Astrocyte (in vitro differentiated cells and primary cell): Measurements from ENCODE around the gene ARMCX6. TPM values are rescaled to one million over a fixed set of nuclear protein-coding genes. Genes with fewer than 3 reads are reported as not detected.

Source experiments
- DNase-seq: peaks from one replicate; pipeline ENCODE4 v3.0.0-alpha.2; 2010; ENCODE audit warnings: low read depth
- FAIRE-seq: peaks from 2 replicates; lab custom pipeline; 2011; peaks lifted over from hg19 to GRCh38; lab: Jason Lieb, UNC
- H2AFZ ChIP-seq: 2 replicates; pipeline ENCODE4 v1.6.0; 2012; ENCODE audit warnings: low read depth, low read length, inconsistent platforms
- H3K27ac ChIP-seq: 2 replicates; pipeline ENCODE4 v1.5.1; 2011; ENCODE audit warnings: low read depth, low read length, inconsistent platforms
- H3K27me3 ChIP-seq: 2 replicates; pipeline ENCODE4 v1.6.0; 2011; ENCODE audit warnings: low read length, inconsistent platforms; ENCODE audit not compliant: insufficient read depth
- H3K36me3 ChIP-seq: 2 replicates; pipeline ENCODE4 v1.5.1; 2011; ENCODE audit warnings: low read length, inconsistent platforms; ENCODE audit not compliant: insufficient read depth
- H3K4me1 ChIP-seq: 2 replicates; pipeline ENCODE4 v1.5.1; 2011; ENCODE audit warnings: low read length, inconsistent platforms; ENCODE audit not compliant: insufficient read depth
- H3K4me2 ChIP-seq: 2 replicates; pipeline ENCODE4 v1.6.0; 2012; ENCODE audit warnings: low read length, inconsistent platforms
- H3K4me3 ChIP-seq: 2 replicates; pipeline ENCODE4 v1.5.1; 2011; ENCODE audit warnings: low read depth, mild to moderate bottlenecking, low read length, inconsistent platforms; ENCODE audit not compliant: insufficient read depth
- H3K79me2 ChIP-seq: 2 replicates; pipeline ENCODE4 v1.6.0; 2012; ENCODE audit warnings: mild to moderate bottlenecking, low read length, inconsistent platforms; ENCODE audit not compliant: insufficient read depth
- H3K9ac ChIP-seq: 2 replicates; pipeline ENCODE4 v1.6.0; 2012; ENCODE audit warnings: mild to moderate bottlenecking, low read length, inconsistent platforms
- H3K9me3 ChIP-seq: 2 replicates; pipeline ENCODE4 v1.5.1; 2012; ENCODE audit warnings: low read depth, mild to moderate bottlenecking, low read length, inconsistent platforms; ENCODE audit not compliant: insufficient read depth
- H4K20me1 ChIP-seq: 2 replicates; pipeline ENCODE4 v1.6.0; 2012; ENCODE audit warnings: low read length, inconsistent platforms; ENCODE audit not compliant: insufficient read depth
- H3K27ac Mint-ChIP-seq: one replicate; pipeline ENCODE4 v1.8.0; 2021; ENCODE audit warnings: mild to moderate bottlenecking, mixed read lengths; ENCODE audit not compliant: unreplicated experiment
- H3K27me3 Mint-ChIP-seq: one replicate; pipeline ENCODE4 v1.8.0; 2021; ENCODE audit warnings: low read depth, mixed read lengths; ENCODE audit not compliant: unreplicated experiment
- H3K36me3 Mint-ChIP-seq: one replicate; pipeline ENCODE4 v1.8.0; 2021; ENCODE audit warnings: low read depth, mixed read lengths; ENCODE audit not compliant: unreplicated experiment
- H3K4me1 Mint-ChIP-seq: one replicate; pipeline ENCODE4 v1.8.0; 2021; ENCODE audit warnings: low read depth, mixed read lengths; ENCODE audit not compliant: unreplicated experiment
- H3K4me3 Mint-ChIP-seq: one replicate; pipeline ENCODE4 v1.8.0; 2021; ENCODE audit warnings: mild to moderate bottlenecking, moderate library complexity, mixed read lengths; ENCODE audit not compliant: unreplicated experiment
- H3K9me3 Mint-ChIP-seq: one replicate; pipeline ENCODE4 v1.8.0; 2021; ENCODE audit warnings: mild to moderate bottlenecking, mixed read lengths; ENCODE audit not compliant: unreplicated experiment
- EZH2 ChIP-seq: IDR thresholded peaks from 2 replicates; pipeline ENCODE4 v1.6.1; 2012; ENCODE audit warnings: mild to moderate bottlenecking, low read length, inconsistent platforms; ENCODE audit not compliant: insufficient read depth
- total RNA-seq: library from RNA; stranded (reverse); gene quantifications from 2 replicates; pipeline ENCODE4 v1.2.1, GENCODE V29; 2021
- TF ChIP-seq, protein P1 (sequence below): IDR thresholded peaks from 2 replicates; pipeline ENCODE4 v1.5.1; 2011; ENCODE audit warnings: low read depth, mild to moderate bottlenecking, inconsistent platforms, low read length, moderate library complexity; ENCODE audit not compliant: insufficient read depth

Gene ARMCX6
- total RNA-seq, 1 donor from 2014 or later, result 71.2 TPM

GRCh38 chrX:101658661-101659491 lies 41.1 kb upstream of the ARMCX6 start:
- H4K20me1 ChIP-seq, result peaks cover 28% of the 10 kb centered on the region
- peak overlapping the region; percentile 84 for H3K9ac ChIP-seq
- peak overlapping the region; percentile 53 for H3K27ac Mint-ChIP-seq
- TF ChIP-seq, protein P1, sequence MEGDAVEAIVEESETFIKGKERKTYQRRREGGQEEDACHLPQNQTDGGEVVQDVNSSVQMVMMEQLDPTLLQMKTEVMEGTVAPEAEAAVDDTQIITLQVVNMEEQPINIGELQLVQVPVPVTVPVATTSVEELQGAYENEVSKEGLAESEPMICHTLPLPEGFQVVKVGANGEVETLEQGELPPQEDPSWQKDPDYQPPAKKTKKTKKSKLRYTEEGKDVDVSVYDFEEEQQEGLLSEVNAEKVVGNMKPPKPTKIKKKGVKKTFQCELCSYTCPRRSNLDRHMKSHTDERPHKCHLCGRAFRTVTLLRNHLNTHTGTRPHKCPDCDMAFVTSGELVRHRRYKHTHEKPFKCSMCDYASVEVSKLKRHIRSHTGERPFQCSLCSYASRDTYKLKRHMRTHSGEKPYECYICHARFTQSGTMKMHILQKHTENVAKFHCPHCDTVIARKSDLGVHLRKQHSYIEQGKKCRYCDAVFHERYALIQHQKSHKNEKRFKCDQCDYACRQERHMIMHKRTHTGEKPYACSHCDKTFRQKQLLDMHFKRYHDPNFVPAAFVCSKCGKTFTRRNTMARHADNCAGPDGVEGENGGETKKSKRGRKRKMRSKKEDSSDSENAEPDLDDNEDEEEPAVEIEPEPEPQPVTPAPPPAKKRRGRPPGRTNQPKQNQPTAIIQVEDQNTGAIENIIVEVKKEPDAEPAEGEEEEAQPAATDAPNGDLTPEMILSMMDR, result no peak
- TF ChIP-seq EZH2, result no peak
- H3K9me3 ChIP-seq, result no peaks in the 10 kb centered on the region
- H3K4me1 ChIP-seq, result peaks cover 7% of the 10 kb centered on the region
- FAIRE-seq (peak; percentile 78), DNase-seq (peak; percentile 20)
- no peaks in the 10 kb centered on the region for H3K27me3 ChIP-seq
- H3K27ac ChIP-seq, result peak overlapping the region; percentile 47
- peak overlapping the region; percentile 82 for H3K4me3 ChIP-seq
- H3K4me3 Mint-ChIP-seq, result peak overlapping the region; percentile 86
- H3K27me3 Mint-ChIP-seq, result no peaks in the 10 kb centered on the region
- peak overlapping the region; percentile 92 for H3K4me2 ChIP-seq
- H3K79me2 ChIP-seq, result peaks cover 21% of the 10 kb centered on the region
- peaks cover 7% of the 10 kb centered on the region for H3K4me1 Mint-ChIP-seq
- peaks cover 2% of the 10 kb centered on the region for H3K36me3 ChIP-seq
- H3K36me3 Mint-ChIP-seq, result no peaks in the 10 kb centered on the region
- no peaks in the 10 kb centered on the region for H3K9me3 Mint-ChIP-seq
- H2AFZ ChIP-seq, result peak overlapping the region; percentile 71

GRCh38 chrX:101657495-101657894 lies 39.7 kb upstream of the ARMCX6 start:
- no peak overlapping the region for H3K4me3 ChIP-seq
- Mint-ChIP-seq H3K4me1 (peaks cover 7% of the 10 kb centered on the region), H3K27me3 (no peaks in the 10 kb centered on the region), H3K4me3 (peak overlapping the region; percentile 86), H3K36me3 (no peaks in the 10 kb centered on the region), H3K27ac (peak overlapping the region; percentile 66), H3K9me3 (no peaks in the 10 kb centered on the region)
- no peak overlapping the region for H3K27ac ChIP-seq
- TF ChIP-seq, protein P1, result no peak
- no peak for TF ChIP-seq EZH2
- H3K4me1 ChIP-seq, result peaks cover 7% of the 10 kb centered on the region
- peaks cover 21% of the 10 kb centered on the region for H3K79me2 ChIP-seq
- no peak for DNase-seq
- H3K4me2 ChIP-seq, result peak overlapping the region; percentile 92
- H3K9me3 ChIP-seq, result no peaks in the 10 kb centered on the region
- H3K36me3 ChIP-seq, result peaks cover 2% of the 10 kb centered on the region
- H3K9ac ChIP-seq, result no peak overlapping the region
- no peaks in the 10 kb centered on the region for H3K27me3 ChIP-seq
- H4K20me1 ChIP-seq, result peaks cover 28% of the 10 kb centered on the region
- H2AFZ ChIP-seq, result no peak overlapping the region
- FAIRE-seq, result no peak

DNA sequence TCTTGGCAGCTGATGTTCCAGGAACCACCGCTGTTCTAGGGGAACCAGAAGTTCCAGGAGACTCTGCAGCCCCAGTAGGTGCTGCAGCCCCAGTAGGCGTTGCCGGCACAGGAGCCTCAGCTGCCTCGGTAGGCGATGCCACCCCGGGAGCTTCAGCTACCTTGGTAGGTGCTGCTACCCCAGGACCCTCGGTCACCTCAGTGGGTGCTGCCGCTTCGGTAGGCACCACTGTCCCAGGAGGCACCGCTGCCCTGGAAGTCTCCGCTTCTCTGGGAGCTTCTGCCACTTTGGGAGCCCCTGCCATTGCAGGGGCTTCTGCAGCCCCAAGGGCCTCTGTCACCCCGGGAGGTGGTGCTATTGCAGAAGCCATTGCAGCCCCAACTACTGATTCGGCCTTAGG lies 39.0 kb upstream of the ARMCX6 start:
- H3K27ac Mint-ChIP-seq, result no peak overlapping the region
- H3K36me3 Mint-ChIP-seq, result no peaks in the 10 kb centered on the region
- no peaks in the 10 kb centered on the region for H3K27me3 ChIP-seq
- peaks cover 7% of the 10 kb centered on the region for H3K4me1 ChIP-seq
- DNase-seq (no peak), FAIRE-seq (peak; percentile 71)
- no peak overlapping the region for H3K4me3 ChIP-seq
- peaks cover 2% of the 10 kb centered on the region for H3K36me3 ChIP-seq
- H3K4me1 Mint-ChIP-seq, result peaks cover 7% of the 10 kb centered on the region
- H3K9ac ChIP-seq, result no peak overlapping the region
- no peak overlapping the region for H3K4me2 ChIP-seq
- H3K9me3 Mint-ChIP-seq, result no peaks in the 10 kb centered on the region
- peaks cover 28% of the 10 kb centered on the region for H4K20me1 ChIP-seq
- no peak overlapping the region for H3K4me3 Mint-ChIP-seq
- H3K9me3 ChIP-seq, result no peaks in the 10 kb centered on the region
- TF ChIP-seq, protein P1, result no peak
- no peak for TF ChIP-seq EZH2
- no peak overlapping the region for H2AFZ ChIP-seq
- H3K79me2 ChIP-seq, result peaks cover 21% of the 10 kb centered on the region
- no peak overlapping the region for H3K27ac ChIP-seq
- no peaks in the 10 kb centered on the region for H3K27me3 Mint-ChIP-seq
